HG03457 (cell line): Measurements from ENCODE around the gene MRAP.
"Not testable (repeated sequence)": the region's sequence is repeated elsewhere in the genome, so short reads cannot be mapped to it uniquely, and the experiment has no call there.

ENCODE experiments used
- ATAC-seq: cut with Tn5 transposase; IDR thresholded peaks from one replicate; pipeline ENCODE4 v1.9.1; 2021; ENCODE audit warnings: moderate number of reproducible peaks; ENCODE audit not compliant: unreplicated experiment

Gene MRAP

DNA sequence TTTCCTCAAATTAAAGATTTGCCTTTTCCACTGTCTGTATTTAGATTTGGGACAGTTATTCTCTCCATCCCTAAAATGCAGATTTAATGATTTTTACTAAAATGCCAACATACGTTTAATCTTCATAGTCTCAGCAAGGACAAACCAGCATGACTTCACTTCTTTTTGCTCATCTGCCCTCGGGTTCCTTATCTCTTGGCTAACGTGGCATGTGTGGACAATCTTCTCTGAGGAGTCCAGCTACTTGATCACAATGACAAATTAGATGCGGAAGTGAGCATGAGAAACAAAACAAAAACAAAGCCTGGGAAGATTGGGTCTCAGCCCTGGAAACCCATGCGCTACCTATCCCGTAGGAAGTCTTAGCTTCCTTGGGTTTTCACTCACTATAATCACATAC, 1.0 kb downstream of the MRAP start:
- ATAC-seq, result no peak

DNA sequence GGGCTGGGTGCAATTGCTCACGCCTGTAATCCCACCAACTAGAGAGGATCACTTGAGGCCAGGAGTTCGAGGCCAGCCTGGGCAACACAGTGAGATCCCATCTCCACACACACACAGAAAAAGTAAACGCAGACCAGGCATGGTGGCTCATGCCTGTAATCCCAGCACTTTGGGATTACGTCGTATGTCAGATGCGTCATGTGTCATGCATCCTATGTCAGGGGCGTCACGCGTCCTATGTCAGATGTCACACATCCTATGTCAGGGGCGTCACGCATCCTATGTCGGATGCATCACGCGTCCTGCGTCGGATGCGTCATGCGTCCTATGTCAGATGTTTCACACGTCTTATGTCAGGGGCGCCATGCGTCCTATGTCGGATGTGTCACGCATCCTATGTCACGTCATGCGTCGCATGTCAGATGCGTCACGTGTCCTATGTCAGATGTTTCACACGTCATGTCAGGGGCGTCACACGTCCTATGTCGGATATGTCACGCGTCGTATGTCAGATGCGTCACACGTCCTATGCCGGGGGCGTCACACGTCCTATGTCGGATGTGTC, 1.5 kb downstream of the MRAP start:
- ATAC-seq, result no peak

DNA sequence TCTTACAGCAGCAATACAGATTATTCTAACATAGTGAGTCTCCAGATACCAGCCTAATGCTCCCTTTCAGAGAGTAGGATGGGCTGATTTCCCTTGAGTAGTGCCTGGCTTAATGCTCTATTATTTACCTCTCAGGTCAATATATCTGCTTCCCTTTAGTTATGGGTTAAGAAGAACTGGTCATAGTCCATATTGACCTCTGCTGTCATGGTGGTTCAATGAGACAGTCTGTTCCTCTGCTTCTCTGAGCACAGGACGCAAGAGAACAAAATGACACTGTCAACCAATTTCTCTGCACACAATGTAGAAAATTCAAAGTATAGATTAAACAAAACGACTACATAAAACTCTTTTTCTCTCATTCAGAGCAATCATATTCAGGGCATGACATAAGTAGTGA, 2.9 kb downstream of the MRAP start:
- ATAC-seq, result no peak

GRCh38 chr21:32302560-32302959, 3.9 kb downstream of the MRAP start:
- ATAC-seq, result no peak

- no peak for ATAC-seq
Observed at GRCh38 chr21:32303385-32303784, 4.7 kb downstream of the MRAP start.

DNA sequence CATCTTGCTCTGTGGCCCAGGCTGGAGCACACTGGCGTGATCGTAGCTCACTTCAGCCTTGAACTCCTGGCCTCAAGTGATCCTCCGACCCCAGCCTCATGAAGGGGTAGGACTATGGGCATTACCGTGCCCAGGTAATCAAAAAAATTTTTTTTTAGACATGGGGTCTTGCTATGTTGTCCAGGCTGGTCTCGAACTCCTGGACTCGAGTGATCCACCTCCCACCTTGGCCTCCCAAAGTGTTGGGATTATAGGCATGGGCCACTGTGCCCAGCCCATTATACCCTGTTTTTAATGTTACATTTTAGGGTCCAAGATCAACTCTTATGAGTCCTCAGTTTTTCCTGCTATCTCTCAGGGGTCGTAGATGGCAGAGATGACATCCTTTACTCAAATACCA, 6.3 kb downstream of the MRAP start:
- no peak for ATAC-seq

DNA sequence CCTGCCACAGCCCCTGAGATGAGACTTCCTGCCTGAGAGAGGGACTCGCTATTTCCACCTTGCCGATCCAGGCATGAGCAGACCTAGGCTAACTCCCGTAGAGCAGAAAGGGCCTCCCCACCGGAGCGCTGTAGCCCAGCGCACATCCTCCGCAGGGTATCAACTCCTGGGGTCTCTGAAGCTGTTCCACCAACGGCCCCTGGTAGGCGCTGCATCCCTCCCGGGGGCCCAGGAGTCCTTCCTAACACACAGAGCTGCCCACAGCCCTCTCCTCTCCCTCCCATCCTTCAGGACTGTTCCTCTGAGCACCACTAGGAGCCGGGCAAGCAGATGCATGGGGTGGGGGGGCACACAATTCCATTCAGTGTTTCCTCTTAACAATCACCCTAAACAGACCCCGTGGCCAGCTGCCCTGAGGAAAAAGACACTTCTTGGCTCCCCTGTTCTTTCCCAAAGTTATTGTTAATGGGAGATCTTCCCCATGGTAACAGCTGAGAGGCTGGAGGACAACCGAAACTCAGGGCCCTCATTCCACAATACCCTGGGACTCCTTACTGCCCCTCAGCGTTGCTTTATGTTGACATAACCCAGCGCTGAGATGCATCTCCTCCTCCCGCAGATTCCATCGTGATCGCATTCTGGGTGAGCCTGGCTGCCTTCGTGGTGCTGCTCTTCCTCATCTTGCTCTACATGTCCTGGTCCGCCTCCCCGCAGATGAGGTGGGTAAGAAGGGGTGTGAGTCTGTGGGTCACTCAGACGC, 7.5 kb downstream of the MRAP start:
- ATAC-seq, result no peak

GRCh38 chr21:32307706-32308105, 9.1 kb downstream of the MRAP start:
- ATAC-seq, result no peak

- no peak for ATAC-seq
Observed at GRCh38 chr21:32308696-32309095, 10.0 kb downstream of the MRAP start.

GRCh38 chr21:32309906-32310460, 11.3 kb downstream of the MRAP start:
- no peak for ATAC-seq

DNA sequence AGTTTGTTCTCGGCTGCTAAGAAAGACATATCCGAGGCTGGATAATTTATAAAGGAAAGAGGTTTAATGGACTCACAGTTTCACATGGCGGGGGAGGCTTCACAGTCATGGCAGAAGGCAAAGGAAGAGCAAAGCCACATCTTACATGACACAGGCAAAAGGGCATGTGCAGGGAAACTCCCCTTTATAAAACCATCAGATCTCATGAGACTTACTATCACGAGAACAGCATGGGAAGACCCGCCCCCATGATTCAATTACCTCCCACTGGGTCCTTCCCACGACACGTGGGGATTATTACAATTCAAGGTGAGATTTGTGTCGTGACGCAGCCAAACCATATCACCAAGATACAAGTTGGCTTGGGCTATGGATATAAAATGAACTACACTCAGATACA, 12.3 kb downstream of the MRAP start:
- ATAC-seq, result not testable (repeated sequence)

- no peak for ATAC-seq
Observed at GRCh38 chr21:32311621-32312020, 13.0 kb downstream of the MRAP start.

- no peak for ATAC-seq
Observed at GRCh38 chr21:32312326-32312725, 13.7 kb downstream of the MRAP start.

DNA sequence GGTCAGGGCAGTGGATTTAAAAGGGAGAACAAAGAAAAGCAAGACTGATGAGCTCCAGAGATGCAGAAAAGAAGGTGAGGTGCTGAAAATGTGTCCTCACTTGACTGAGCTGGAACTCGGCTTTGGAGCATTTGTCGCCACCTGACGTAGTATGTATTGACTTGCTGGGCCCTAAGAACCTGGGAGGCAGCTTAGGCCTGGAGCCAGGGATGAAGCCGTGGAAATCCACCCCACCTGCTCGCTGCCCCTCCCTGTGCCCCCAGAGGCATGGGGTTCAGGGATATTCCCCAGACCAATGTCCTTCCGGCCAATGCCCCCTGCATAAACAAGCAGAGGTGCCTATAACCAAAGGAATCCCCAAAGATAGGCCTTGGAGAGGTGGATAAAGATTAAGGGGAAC, 14.3 kb downstream of the MRAP start:
- ATAC-seq, result no peak

- ATAC-seq, result no peak
Observed at GRCh38 chr21:32314806-32315205, 16.2 kb downstream of the MRAP start.

- no peak for ATAC-seq
Observed at GRCh38 chr21:32315511-32316281, 17.0 kb downstream of the MRAP start.

DNA sequence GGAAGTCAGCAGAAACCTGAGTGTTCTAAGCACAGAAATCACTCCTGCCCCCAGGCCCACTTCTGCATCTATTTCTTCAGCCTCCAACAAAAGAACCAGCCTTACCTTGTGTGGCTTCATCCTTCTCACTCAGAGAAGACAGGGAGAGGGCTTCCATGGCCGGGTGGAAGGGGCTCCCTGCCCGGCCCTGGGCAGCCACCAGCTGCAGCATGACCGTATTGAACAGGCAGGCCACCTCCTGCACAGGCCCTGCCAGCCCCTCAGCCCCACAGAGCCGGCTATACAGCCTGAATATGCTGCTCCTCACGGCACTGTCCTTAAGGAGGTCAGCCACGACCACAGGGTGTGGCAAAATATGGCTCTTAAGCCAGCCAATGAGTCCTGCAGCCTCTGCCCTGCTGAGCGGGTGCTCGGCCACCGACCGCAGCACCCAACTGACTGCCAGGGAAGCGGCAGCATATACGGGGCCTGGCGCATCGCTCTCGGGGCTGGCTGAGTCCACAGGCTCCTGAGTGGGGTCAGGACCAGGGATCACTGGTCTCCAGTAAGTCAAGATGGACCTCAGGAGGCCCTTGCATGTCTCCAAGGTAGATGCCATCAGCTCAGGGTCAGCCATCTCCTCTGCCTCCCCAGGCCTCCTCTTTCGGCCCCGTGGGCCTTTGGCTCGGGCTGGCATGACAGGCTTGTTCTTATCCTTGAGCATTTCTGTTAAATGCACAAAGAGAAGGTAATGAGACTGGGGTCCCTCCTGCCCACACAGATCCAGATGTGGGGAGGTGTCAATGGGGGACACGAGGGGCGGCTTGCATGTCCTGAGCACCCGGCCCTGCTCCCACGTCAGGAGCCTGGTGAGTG, 17.9 kb downstream of the MRAP start:
- ATAC-seq, result no peak

GRCh38 chr21:32317726-32318125, 19.1 kb downstream of the MRAP start:
- ATAC-seq, result no peak

DNA sequence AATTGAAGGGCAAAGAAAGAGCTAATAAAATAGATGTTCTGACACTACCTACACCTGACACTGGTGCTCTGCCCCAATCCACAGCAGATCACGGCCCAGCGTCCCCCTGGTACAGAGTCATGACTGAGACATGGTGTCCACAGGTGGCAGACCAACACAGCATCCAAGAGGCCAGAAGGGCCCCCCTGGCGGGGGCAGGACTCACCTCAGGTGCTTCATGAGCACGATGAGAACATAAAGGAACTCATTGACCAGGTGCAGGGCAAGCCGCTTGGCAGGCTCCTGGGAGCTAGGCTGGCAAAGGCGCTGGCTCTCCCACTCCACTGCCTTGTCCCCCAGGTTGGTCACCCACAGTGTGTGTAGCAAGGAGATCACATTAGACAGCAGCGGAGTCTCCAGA, 20.4 kb downstream of the MRAP start:
- no peak for ATAC-seq

DNA sequence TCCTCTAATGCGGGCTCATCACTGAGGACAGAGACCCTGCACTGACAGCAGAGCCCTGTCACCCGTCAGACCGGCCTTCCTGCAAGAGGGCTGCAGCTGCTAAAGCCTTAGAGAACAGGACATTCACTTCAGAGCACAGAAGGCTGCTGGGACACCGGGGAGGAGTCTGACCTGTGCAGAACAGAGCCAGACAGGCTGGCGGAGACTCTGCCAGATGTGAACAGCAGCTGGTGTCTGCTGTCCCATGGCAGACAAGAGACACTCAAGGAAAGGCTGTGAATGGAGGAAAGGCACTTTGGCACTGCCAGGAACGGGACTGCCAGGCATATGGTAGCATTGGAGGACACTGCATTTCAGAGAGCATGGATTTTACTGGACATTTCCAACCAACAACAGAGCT, 21.4 kb downstream of the MRAP start:
- ATAC-seq, result no peak

DNA sequence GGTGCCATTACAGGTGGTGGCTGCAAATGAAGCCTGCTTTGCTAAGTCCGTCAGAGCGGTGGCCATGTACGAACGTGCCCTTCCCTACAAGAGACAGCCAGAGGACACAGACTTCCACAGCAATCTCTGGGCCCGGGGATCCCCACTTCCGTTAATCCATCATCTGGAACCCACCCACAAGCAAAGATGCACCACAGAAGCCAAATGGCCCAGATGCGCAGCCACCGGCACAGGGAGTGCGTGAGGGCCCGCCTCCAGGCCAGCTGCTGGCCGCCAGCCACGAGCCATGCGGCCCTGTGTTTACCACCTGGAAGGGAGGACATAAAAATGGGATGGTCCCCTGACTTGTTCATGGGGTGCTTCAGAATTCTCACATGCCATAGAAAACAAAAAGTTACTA, 22.1 kb downstream of the MRAP start:
- ATAC-seq, result no peak
